ENCODE measurements around the gene FAM168A.

GRCh38 chr11:73396251-73396930, 201.5 kb downstream of the FAM168A start:
- TF ChIP-seq CTCF (IDR thresholded peaks at IDR 0.05) (no peak), POLR2A (IDR thresholded peaks at IDR 0.05) (no peak)

Measured in tibial nerve (tissue), 3 donors.